ENCODE data around the gene SPPL3.
"Not testable (repeated sequence)": the region's sequence is repeated elsewhere in the genome, so short reads cannot be mapped to it uniquely, and the experiment has no call there.

Gene SPPL3

GRCh38 chr12:120841525-120841924 is 62.6 kb downstream of the SPPL3 start:
- no peak for DNase-seq

GRCh38 chr12:120839503-120839902 is 64.7 kb downstream of the SPPL3 start:
- DNase-seq = no peak

GRCh38 chr12:120838629-120839383 is 65.4 kb downstream of the SPPL3 start:
- not testable (repeated sequence) for DNase-seq

- DNase-seq = no peak
Measured at GRCh38 chr12:120836114-120836684, 68.0 kb downstream of the SPPL3 start.

GRCh38 chr12:120835657-120836056 is 68.5 kb downstream of the SPPL3 start:
- DNase-seq = no peak

- no peak for DNase-seq
Measured at GRCh38 chr12:120835304-120835612, 68.9 kb downstream of the SPPL3 start.

- DNase-seq = no peak
Measured at GRCh38 chr12:120834489-120835303, 69.5 kb downstream of the SPPL3 start.

- DNase-seq = no peak
Measured at GRCh38 chr12:120833849-120834248, 70.3 kb downstream of the SPPL3 start.

- no peak for DNase-seq
Measured at GRCh38 chr12:120832737-120833136, 71.4 kb downstream of the SPPL3 start.

GRCh38 chr12:120831648-120832267 is 72.4 kb downstream of the SPPL3 start:
- no peak for DNase-seq

GRCh38 chr12:120830966-120831365 is 73.2 kb downstream of the SPPL3 start:
- no peak for DNase-seq

GRCh38 chr12:120830052-120830940 is 73.9 kb downstream of the SPPL3 start:
- DNase-seq = no peak

- DNase-seq = no peak
Measured at GRCh38 chr12:120826335-120826734, 77.8 kb downstream of the SPPL3 start.

GRCh38 chr12:120825337-120825736 is 78.8 kb downstream of the SPPL3 start:
- DNase-seq = no peak

GRCh38 chr12:120822832-120823503 is 81.2 kb downstream of the SPPL3 start:
- no peak for DNase-seq

GRCh38 chr12:120821878-120822277 is 82.3 kb downstream of the SPPL3 start:
- DNase-seq = no peak

- DNase-seq = no peak
Measured at GRCh38 chr12:120820884-120821510, 83.2 kb downstream of the SPPL3 start.

GRCh38 chr12:120818416-120818815 is 85.7 kb downstream of the SPPL3 start:
- DNase-seq = no peak

- peak; percentile 8 for DNase-seq
Measured at GRCh38 chr12:120817559-120818330, 86.4 kb downstream of the SPPL3 start.

- no peak for DNase-seq
Measured at GRCh38 chr12:120816363-120816762, 87.8 kb downstream of the SPPL3 start.
